NCI-H2227 (cell line): ENCODE results near the gene ZMYND8.
"Not testable (repeated sequence)": the region's sequence is repeated elsewhere in the genome, so short reads cannot be mapped to it uniquely, and the experiment has no call there.

Experiments used
- DNase-seq: peaks from one replicate; lab custom pipeline; 2025; ENCODE audit not compliant: unreplicated experiment; lab: John Stamatoyannopoulos, UW

Gene ZMYND8

DNA sequence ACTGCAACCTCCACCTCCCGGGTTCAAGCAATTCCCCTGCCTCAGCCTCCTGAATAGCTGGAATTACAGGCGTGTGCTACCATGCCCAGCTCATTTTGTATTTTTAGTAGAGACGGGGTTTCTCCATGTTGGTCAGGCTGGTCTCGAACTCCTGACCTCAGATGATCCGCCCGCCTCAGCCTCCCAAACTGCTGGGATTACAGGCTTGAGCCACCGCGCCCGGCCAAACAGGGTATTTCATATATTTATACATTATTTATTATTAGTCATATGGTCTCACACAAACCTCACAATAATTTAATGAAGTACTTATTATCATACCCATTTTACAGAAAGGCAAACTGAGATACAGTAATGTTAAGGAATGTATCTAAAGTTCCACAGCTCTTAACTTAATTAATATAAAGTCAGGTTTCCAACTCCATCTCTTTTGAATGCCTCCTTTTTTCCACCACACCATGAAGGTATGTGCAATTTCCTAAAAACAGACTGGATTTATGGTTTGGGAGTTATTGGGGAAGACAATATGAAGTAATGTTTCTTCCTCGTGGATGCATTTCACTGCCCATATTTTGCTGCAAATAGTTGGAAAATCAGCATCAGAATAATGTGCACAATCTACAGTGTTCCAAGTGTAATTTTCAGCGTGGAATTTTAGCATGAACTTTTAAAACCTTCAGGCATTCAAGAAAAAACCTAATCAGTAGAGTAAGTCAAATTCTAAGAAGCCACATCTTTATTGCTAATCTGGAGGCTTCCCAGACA lies 65.7 kb downstream of the ZMYND8 start:
- DNase-seq: no peak

DNA sequence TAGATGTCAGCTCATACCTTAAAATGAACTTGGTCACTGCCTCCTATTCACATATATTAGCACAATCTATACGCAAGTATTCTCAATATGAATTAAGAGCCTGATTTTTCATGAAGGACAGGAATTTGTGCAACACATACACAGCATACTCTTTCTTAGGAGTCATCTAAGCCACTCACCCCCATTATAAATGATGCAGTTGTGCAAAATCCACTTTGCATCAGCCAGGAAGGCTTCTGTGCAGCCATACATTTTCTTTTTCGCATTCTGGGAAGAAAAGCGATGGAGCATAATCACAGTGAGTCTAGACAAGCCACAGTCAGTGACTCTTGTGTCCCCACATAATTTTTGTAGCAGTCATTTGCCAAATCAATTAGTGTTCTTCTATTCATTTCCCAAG lies 66.5 kb downstream of the ZMYND8 start:
- no peak for DNase-seq

DNA sequence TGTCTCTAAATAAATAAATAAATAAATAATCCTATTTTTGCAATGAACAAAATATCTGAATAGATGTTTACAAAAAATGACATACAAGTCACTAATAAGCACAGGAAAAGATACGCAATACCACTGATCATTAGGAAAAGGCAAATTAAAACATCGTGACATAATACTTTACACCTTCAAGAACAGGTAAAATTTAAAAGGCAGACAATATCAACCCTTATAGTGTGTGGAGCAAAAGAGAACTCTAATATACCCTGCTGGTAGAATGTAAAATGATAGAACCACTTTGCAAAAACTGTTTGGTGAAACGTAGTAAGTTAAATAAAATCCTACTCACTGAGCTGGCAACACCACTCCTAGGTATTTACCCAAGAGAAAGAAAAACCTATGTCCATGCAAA lies 67.4 kb downstream of the ZMYND8 start:
- DNase-seq: no peak

DNA sequence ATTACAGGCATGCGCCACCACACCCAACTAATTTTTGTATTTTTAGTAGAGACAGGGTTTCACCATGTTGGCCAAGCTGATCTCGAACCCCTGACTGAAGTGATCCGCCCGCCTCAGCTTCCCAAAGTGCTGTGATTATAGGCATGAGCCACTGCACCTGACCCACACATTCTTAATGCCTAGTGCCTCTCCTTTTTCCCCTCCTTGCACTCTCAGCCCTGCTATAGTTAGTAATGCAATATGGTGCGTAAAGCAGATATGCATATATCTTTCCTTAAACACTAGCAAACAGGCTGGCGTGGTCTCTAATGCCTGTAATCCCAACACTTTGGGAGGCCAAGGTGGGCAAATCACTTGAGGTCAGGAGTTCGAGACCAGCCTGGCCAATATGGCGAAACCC lies 68.0 kb downstream of the ZMYND8 start:
- DNase-seq: not testable (repeated sequence)

DNA sequence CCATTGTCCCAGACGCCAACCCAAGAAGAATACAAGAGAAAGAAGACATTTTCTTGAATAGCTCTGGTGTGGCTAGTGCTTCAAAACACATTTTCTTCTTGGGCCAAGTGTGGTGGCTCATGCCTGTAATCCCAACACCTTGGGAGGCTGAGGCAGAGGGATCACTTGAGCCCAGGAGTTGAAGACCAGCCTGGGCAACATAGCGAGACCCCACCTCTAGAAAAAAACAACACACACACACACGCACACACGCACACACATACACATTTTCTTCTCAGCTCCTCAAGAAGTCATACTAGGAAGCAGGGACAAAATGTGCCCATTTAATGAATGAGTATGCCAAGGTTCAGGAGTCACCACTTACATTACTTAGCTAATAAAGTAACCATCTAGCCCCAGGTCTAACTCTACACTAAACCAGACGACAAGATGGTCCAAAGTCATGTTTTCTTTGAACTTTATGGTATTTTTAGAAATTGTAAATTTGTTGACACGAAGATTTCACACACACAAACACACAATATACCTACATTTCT lies 68.8 kb downstream of the ZMYND8 start:
- no peak for DNase-seq

DNA sequence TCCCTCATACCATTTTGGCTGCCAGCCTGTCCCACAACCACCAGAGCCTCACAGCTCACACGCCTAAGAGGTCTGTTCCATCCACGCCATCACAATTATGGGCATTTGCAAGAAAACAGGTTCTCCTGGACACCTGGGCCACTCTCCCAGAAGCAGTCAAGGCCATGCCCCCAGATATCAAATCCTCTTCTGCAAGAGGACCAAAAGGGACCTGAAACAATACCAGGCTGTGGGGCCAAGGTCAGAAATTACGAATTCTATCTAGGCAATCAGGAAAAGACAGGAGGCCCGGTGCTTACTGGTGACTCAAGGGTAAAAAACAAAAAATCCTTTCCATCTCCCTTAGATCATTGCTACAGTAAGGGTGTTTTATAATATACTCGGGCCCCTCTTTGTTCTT lies 69.8 kb downstream of the ZMYND8 start:
- no peak for DNase-seq

DNA sequence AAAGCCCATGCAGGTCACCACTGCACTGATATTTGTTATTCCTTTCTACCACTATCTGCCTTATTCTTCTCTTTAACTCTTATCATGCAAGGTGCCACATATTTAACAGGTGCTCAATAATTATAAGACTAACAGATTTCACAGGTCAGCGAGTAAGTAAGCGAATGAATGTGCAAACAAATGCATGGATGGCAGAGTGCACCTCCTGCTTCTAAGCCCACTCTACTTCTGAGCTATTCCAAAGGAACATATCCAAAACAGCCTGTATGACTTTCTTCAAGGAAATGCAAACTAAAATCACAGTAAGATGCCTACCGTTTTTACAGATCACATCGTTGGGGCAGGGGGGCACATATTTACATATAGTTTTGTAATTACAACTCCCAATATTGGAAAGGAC lies 71.3 kb downstream of the ZMYND8 start:
- DNase-seq: no peak

DNA sequence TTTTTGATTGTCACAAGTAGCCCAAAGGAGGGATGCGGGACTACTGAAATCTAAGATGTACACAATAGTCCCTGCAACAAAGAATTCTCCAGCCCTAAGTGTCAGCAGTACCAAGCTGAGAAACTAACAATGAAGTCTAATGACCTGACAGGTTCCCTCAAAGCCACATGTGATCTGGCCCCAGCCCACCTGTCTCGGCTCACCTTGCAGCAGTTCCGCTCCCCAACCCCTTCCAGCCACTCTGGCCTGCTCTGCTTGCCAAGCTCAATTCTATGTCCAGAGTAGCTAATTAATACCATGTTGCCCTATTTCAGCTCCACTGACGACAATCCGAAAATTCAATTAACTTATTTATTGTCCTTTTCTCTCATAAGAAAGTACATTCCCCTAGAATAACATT lies 72.1 kb downstream of the ZMYND8 start:
- DNase-seq: no peak

DNA sequence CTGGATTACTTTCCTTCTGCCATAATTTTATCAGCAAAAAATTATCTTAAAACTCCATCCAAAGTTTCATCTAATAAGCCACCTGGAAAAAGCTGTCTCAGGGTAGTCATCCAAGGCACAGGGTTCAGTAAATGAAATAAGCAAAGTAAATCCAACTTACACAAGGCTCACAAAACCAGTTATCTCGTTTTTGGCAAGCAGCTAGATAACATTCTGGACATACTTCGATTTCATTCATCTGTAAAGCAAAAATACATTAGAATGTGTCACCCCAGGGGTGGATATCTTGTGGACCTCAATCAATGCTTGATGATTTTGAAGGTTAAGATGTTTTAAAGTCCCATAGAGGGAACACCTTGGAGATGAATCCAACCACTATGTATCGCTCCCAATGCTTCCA lies 73.1 kb downstream of the ZMYND8 start:
- no peak for DNase-seq

DNA sequence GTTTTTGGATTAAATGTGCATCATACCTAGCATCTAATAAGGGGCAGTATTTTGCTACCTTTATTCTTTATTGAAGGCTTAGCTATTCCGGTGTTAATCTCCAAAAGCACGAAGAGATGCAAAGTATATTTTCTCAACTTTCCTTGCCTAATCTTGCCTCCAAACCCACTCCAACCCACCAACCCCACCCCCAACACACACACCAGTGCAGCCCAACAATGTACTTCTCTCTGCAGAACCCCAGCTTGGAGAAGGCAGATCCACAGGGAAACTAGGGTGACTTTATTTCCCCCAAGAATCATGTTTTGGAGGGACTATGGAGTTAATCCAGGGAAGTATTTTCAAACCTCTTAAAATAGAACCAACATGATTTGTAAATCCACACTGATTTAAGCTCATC lies 73.6 kb downstream of the ZMYND8 start:
- no peak for DNase-seq

DNA sequence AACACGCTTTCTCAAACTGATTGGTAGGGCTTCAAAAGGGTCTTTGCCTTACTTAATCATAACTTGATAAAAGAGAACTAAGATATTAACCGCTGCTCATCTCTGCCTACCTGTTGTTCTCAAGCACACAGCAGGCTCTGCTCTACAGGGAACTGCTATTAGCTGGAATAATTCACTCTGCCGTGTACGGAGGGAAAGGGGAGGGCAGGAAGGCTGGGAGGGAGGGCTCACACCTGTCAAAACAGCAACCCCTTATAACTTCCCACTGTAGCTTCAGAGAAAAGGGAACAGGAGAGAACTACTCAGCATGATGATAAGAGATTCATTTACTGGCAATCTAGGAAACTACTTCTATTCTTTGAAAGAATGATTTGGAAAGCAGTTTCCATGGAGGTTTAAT lies 75.1 kb downstream of the ZMYND8 start:
- DNase-seq: peak; percentile 50

DNA sequence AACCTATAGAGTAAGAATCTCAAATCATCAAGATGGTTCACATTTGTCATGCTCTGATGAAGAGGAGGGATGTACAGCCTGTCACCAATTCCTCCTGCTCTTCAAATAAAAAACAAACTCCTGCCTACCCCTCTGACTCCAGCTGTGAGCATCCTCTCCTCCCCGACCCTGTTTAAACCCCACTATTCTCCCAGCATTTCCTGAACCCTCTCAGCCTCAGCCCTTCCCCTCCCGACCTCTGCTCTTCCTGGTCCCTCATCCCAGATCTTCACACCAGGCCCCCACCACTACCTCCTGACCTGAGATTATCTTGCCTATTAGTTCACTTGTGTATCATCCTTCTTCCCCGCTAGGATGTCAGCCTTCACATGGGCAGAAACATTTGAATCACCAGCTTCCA lies 75.8 kb downstream of the ZMYND8 start:
- no peak for DNase-seq

DNA sequence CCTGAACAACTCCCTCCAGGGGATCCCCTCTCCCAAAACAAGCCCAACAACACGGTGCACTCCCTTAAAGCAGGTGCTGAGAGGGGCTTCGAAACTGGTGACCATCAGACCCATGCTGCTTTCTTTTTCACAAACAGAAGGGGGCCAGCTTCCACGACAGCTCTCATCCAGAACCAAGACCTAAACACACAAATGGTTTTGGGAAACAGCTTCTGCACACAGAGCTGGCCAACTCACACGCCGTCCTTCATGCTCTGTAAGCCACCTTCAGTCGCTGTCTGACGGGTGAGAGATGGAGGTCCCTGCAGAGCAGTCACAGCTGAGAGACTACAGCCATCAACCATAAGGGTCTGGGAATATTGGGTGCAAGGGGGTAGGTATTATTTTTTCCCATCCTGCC lies 76.3 kb downstream of the ZMYND8 start:
- DNase-seq: no peak

DNA sequence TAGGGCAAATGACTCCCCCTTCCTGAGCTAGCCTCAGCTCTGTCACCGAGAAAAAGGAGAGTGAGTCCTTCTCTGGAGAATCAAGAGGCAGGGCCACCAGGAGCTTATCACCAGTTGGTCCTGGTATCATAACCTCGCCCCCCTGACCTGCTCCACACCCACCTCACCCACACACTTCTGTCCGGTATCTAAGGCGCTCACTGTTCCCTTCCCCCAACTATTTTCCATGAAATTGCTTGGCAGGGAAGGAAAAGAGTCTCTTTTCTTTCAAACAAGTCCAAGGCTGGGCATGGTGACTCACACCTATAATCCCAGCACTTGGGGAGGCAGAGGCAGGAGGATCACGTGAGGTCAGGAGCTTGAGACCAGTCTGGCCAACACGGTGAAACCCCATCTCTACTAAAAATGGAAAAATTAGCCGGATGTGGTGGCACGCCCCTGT lies 77.6 kb downstream of the ZMYND8 start:
- DNase-seq: no peak

DNA sequence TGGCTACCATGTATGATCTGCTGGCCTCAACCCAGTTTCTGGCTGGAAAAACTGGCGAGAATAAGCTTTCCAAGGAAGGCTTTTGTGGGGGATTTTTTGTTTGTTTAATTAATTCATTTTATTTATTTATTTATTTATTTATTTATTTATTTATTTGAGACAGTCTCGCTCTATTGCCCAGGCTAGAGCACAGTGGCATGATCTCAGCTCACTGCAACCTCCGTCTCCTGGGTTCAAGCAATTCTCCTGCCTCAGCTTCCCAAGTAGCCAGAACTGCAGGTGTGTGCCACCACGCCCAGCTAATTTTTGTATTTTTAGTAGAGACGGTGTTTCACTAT lies 79.0 kb downstream of the ZMYND8 start:
- not testable (repeated sequence) for DNase-seq

DNA sequence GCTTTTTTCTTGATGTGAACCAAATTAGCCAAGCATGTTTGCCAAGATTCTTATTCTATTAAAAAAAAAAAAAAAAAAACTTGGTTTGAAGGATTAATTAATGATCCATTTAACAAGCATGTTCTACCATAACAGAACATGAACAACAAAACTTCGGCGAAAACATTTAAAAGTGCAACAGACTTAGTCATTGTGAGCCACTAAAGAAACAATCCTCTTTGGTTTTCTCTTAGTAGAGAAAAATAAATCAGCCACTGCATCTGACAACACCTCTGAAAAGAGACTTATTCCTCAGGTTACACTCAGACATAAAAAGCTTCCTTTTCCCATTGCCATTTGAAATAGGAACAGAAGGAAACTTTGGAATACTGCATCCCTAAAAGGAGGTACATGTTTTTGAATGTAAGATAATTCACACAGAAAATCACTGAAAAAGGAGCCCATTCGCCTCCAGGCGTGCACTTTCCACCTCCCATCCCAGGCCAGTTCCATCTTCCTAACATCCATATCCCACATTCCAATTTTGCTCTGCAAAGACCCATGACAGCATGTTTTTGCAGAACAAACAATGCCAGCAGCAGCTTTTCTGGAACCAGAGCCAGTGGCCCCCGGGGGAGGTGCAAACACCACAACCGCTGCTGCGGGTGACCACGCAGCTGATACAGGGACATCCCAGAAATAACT lies 79.5 kb downstream of the ZMYND8 start:
- no peak for DNase-seq

DNA sequence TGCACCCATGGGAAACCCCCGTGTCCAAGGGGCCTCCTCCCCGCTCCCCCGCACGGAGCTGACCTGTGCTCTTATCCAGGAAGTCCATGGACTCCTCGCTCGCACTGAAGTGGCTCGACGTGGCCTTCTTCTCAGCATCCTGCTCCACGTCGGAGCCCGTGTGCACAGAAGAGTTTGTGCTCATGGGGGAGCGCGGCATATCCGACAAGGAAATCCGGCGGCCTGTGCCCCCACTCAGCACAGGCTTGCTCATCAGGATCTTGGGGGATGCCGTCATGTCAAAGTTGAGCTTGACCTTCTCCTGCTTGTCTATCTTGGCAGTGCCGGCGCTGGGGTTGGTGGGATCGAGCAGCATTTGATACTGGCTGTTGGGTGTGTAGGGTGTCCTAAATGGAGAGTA lies 80.2 kb downstream of the ZMYND8 start:
- no peak for DNase-seq

DNA sequence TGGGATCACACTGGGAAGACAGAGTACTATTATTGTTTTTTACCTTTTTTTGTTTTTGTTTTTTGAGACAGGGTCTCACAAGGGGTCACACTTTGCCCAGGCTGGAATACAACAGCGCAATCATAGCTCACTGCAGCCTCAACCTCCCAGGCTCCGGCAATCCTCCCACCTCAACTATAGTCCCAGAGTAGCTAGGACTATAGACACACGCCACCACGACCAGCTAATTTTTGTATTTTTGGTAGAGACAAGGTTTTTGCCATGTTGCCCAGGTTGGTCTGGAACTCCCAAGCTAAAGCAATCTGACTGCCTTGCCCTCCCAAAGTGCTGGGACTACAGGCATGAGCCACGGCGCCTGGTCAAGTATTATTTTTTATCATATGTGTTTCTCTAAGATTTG lies 81.0 kb downstream of the ZMYND8 start:
- DNase-seq: no peak

DNA sequence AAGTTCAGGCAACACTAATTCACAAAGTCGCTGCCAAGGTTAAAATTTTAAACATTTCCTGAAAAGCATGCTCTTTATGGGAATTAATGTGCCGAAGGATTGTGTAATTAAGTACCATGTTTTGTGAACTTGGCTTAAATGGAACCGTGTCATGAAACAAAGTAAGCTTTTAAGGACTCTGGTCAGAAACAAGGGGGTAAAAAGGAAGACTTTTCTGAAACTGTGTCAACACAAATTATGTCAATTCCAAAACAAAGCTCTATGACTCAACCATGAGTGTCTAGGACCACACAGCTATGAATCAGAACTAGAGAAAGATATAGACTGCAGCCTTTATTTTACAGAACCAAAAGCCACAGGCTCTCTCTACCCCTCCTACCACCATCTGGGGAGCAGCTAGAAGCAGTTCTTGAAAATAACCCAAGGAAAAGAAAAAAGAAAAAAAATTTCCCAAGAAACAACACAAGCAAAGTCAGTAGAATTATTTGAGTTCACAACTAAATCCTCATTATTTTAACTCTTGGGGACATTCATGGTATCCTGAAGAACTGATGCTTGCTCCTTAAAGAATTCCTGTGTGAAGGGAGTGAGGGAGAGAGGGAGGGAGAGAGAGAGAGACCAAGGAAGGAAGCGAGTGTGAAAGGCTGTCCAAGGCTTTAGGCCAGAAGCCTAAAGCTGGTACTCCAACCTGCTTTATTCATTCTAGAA lies 81.9 kb downstream of the ZMYND8 start:
- DNase-seq: no peak

DNA sequence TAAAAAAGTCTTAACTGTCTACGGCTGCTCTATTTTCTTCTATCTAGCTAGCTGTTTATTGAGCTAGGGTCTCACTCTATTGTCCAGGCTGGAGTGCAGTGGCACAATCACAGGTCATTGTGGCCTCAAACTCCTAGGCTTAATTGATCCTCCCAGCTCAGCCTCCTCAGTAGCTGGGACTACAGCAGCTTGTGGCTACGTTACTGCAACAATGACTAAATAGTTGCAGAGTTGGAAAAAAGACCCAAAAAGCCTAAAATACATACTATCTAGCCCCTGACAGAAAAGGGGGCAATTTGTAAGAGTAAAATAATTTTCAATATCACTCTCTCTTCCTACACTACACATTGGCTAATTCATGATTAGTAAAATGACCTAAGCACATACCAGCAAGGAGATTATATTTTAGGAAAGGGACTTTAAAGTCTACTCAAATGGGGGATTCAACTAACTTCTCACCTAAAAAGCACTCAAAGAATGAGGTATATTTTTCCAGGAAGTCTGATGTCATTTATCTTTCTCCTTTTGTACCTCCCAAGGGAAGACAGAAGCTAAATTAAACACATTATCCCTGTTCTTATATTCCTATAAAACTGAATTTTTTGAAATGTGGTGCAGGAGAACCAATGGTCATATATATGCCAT lies 82.8 kb downstream of the ZMYND8 start:
- no peak for DNase-seq

DNA sequence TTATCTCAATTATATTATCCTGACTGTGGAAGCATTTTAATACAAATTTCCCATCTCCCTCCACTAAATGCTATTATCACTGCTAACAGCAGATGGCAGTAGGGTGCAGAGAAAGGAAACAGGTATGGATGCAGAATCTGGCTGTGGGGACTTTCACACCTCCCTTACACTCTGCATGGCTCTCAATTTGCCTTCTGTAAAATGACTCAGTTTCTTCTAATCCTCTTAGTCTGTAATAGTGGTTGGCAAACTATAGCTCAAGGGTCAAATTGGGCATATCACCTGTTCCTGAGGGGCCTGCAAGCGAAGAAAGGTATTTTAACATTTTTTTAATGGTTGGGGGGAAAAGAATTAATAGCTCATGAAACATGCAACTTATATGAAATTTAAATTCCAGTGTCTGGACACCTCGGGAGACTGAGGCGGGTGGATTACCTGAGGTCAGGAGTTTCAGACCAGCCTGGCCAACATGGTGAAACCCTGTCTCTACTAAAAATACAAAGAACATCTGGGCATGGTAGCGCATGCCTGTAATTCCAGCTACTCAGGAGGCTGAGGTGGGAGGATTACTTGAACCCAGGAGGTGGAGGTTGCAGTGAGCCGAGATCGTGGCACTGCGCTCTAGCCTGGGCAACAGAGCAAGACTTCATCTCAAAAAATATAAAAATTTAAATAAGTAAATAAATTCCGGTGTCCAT lies 83.5 kb downstream of the ZMYND8 start:
- DNase-seq: peak; percentile 82
